ENCODE measurements around the gene LRP1B.
"Not testable (repeated sequence)": the region's sequence is repeated elsewhere in the genome, so short reads cannot be mapped to it uniquely, and the experiment has no call there.

Gene LRP1B

DNA sequence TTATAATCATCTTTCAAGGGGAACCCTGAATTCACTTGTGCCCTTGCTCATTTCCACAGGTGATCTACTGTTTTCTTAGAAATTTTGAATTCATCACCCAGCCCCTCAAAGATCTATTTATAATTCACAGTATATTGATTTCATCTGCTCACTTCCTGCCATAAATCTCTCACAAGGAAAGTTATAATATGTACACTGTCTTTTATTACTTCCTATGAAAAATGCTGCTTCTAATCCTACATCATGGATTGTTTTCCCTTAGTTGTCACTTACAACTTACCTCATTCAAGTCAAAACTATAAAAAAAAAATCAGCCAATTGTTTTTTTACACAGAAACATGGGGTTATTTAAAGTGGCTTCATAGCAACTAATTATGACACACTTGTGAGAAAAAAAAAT lies 1443.0 kb downstream of the LRP1B start:
- no peak for DNase-seq (ENCODE audit: low read depth)

DNA sequence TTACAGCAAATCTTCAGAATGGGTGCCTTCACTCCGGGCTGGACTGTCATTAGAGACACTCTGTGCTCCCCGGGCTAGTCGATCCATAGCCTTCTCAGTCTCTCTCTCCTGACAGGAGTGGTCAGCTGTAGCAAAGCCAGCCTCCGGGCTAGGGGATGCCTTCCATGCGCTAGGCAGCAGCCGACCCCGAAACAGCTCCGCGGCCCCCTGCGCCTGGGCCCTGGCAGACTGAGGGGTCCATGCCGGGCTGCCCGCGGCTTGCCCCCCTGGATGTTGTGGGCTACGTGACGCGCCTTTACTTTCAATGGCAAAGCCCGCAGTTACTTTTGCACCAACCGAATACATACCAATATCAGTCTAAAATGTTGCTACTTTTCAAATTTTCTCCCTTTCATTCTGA lies 1447.2 kb downstream of the LRP1B start:
- DNase-seq (ENCODE audit: low read depth), result no peak

GRCh38 chr2:140680862-140681261 lies 1450.0 kb downstream of the LRP1B start:
- DNase-seq (ENCODE audit: low read depth), result no peak

DNA sequence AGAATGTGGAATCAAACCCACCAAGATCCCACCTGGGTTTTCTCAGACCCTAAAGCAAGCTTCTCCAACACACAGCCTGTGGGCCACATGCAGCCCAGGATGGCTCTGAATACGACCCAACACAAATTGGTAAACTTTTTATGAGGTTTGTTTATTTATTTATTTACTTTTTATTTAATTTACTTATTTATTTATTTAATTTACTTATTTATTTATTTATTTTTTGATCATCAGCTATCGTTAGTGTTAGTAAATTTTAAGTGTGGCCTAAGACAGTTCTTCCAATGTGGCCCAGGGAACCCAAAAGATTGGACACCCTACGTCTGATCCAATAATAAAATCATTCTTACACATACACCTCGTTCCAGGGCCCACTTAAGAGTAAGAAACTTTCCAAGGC lies 1451.1 kb downstream of the LRP1B start:
- DNase-seq (ENCODE audit: low read depth), result no peak

- no peak for DNase-seq (ENCODE audit: low read depth)
These were observed 1460.9 kb downstream of the LRP1B start for GRCh38 chr2:140669911-140670310.

DNA sequence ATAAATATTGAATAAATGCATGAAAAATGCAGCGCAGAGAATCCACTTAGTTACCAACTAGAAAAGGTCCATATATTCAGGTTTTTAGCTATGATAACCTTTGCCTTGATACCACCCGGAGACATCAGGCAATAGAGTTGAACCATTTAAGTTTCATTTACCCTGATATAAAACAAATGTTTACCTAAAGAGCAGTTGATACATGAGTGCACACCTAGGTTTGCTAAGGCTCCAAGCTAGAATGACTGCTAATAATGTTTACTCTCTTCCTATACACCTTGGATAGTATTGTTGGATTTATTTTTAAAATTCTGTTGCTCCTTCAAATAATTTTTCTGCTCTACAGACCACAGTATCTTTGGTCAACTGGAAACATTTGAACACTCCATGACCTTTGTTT lies 1463.6 kb downstream of the LRP1B start:
- no peak for DNase-seq (ENCODE audit: low read depth)

- no peak for DNase-seq (ENCODE audit: low read depth)
These were observed 1468.3 kb downstream of the LRP1B start for GRCh38 chr2:140662504-140662903.

- DNase-seq (ENCODE audit: low read depth), result no peak
These were observed 1471.8 kb downstream of the LRP1B start for GRCh38 chr2:140658760-140659692.

GRCh38 chr2:140657657-140658056 lies 1473.2 kb downstream of the LRP1B start:
- peak; percentile 76 for DNase-seq (ENCODE audit: low read depth)

GRCh38 chr2:140654565-140654964 lies 1476.3 kb downstream of the LRP1B start:
- no peak for DNase-seq (ENCODE audit: low read depth)

DNA sequence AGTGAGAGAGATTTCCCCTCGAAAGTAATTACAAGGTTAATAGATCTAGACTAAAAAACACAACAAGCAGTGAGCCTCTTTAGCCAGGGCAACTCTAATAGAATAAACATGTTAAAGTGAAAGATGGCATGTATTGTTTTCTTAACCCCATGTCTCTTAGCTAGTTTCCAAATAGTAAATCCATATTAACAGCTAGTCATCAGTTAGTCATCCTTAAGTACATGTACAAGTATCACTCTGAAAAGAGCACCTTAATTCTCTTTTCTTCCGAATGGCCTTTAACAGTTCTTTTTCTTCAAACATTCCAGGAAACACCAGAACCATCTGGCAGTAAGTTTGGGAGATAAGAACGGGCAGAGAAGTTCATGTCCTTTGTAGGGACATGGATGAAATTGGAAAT lies 1480.0 kb downstream of the LRP1B start:
- peak; percentile 57 for DNase-seq (ENCODE audit: low read depth)

- not testable (repeated sequence) for DNase-seq (ENCODE audit: low read depth)
These were observed 1480.7 kb downstream of the LRP1B start for GRCh38 chr2:140650134-140650533.

DNA sequence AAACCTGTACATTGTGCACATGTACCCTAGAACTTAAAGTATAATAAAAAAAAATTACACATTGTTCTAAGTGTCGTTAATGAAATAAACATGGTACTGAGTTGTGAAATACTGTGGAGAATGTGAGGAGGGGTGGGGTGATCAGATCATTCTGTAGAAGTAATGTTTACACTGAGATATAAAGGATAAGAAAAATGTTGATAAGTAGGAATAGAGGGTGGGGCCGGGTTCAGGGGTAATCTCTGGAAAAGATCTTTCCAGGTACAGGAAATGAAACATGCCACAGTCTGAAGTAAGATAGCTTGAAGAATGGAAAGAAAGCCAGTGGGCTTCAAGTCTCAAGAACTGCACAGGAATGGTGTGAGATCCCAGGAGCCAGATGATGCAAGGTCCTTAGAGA lies 1482.4 kb downstream of the LRP1B start:
- DNase-seq (ENCODE audit: low read depth), result no peak

GRCh38 chr2:140643761-140644187 lies 1487.0 kb downstream of the LRP1B start:
- DNase-seq (ENCODE audit: low read depth), result peak; percentile 71

GRCh38 chr2:140641163-140641562 lies 1489.7 kb downstream of the LRP1B start:
- DNase-seq (ENCODE audit: low read depth), result no peak

DNA sequence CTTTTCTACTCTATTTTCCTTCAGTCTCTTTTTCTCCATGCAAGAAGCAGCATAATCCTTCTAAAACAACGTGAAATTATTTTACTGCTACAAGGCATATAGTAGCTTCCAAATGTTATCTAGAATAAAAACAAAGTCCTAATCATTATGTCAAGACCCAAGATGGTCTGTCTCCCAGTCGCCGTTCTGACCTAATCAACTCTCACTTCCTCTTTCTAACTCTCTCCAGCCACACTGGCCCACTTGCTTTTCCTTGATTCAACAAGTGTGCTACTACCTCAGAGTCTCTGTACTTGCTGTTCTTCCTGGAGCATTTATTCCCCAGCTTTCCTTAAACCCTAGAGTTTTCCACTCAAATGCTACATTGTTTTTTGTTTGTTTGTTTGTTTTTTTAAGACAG lies 1491.2 kb downstream of the LRP1B start:
- no peak for DNase-seq (ENCODE audit: low read depth)

DNA sequence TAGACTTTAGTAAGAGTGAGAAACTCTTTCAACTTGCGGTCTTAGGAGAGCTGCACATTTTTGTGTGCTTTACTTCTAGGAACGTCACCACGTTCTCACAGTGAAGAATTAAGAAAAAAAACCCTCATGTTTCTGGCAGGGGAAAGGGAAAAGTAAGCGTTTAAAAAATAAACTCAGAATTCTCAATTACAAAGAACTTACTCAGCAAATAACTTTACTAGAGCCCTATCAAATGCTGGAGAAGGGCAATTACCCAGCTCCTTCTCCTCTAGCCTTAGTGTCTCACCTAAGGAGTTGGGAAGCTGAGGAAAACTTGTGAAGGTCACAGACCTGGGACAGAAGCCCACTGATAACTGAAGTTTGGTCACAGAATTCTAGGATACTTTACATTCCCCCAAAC lies 1500.3 kb downstream of the LRP1B start:
- no peak for DNase-seq (ENCODE audit: low read depth)

DNA sequence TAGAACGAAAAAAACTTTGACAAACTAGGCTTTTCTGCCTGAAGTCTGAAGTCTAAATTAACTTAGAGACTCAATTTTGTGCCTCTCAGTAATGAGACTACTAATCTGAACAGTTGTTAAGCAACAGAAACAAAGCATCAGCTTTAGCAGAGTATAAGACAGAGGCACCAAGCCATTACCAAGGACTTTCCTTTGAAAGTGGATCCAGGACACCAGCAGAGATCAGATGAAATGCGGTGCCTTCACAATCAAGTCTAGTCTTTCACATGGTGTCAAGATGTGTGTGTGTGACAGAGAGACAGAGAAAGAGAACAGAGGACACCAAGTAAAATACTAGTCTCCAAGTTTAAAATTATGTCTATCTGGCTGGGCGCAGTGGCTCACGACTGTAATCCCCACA lies 1502.9 kb downstream of the LRP1B start:
- DNase-seq (ENCODE audit: low read depth), result no peak

GRCh38 chr2:140627136-140627535 lies 1503.7 kb downstream of the LRP1B start:
- peak; percentile 14 for DNase-seq (ENCODE audit: low read depth)

- no peak for DNase-seq (ENCODE audit: low read depth)
These were observed 1506.6 kb downstream of the LRP1B start for GRCh38 chr2:140624200-140624599.

- no peak for DNase-seq (ENCODE audit: low read depth)
These were observed 1509.0 kb downstream of the LRP1B start for GRCh38 chr2:140621583-140622362.

DNA sequence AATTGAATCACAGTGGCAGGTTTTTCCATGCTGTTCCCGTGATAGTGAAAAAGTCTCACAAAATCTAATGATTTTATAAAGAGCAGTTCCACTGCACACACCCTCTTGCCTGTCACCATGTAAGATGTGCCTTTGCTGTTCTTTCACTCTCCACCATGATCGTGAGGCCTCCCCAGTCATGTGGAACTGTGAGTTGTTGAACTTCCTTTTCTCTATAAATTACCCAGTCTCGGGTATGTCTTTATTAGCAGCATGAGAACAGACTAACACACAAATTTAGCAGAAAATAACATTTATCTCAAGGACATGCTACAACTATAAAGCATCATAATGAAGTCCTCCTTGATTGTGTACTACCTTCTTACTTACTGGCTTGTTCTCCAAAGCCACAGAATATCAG lies 1526.0 kb downstream of the LRP1B start:
- DNase-seq (ENCODE audit: low read depth), result no peak

GRCh38 chr2:140604096-140604495 lies 1526.7 kb downstream of the LRP1B start:
- DNase-seq (ENCODE audit: low read depth), result no peak

Data from ELR (cell line).